Lower leg skin (tissue), 4 donors: ENCODE measurements around the gene BUD31. TPM values are rescaled to one million over a fixed set of nuclear protein-coding genes. Genes with fewer than 3 reads are reported as not detected.
"Not testable (repeated sequence)": the region's sequence is repeated elsewhere in the genome, so short reads cannot be mapped to it uniquely, and the experiment has no call there.

Experiments used
- DNase-seq, 2 donors: peaks; one replicate each; pipeline ENCODE4 v3.0.0-alpha.2; 2019; ENCODE audit warnings: low spot score in 2 of 2
- H3K4me3 ChIP-seq: fragments of 200-600 bp; sonication (generic); 2 replicates; pipeline ENCODE4 v1.5.1; 2017; ENCODE audit warnings: mild to moderate bottlenecking, low read depth; ENCODE audit not compliant: poor library complexity, severe bottlenecking
- POLR2A ChIP-seq, 2 donors: fragments of 450-650 bp; IDR thresholded peaks; one replicate each; pipeline ENCODE4 v1.6.1; 2016 to 2017; ENCODE audit warnings: antibody characterized with exemption in 2 of 2, mild to moderate bottlenecking in 1 of 2, moderate library complexity in 1 of 2
- WGBS, 2 donors: methylation state at CpG; one replicate each; pipeline ENCODE4 v1.1.5; 2018; 5-methylcytosine and 5-hydroxymethylcytosine counted together
- intact Hi-C: fragments of 100-400 bp; cut with DNase I; formaldehyde crosslinking; loops from one replicate; pipeline ENCODE4 v1.15.0; 2023; ENCODE audit warnings: low total_unique reads
- total RNA-seq, 4 donors: library from RNA; depleted of rRNA; stranded (reverse); fragments of >200 nt; gene quantifications; one replicate each; pipeline ENCODE4 v1.1.0, GENCODE V29; 2016
- TF ChIP-seq, protein P1 (sequence below), 3 donors: fragments of 450-650 bp; IDR thresholded peaks; one replicate each; pipeline ENCODE4 v1.5.1; 2016; ENCODE audit warnings: antibody characterized with exemption in 3 of 3, mild to moderate bottlenecking in 3 of 3, moderate library complexity in 2 of 3

The BUD31 gene
- total RNA-seq, 4 donors from 2014 or later: 48.2 to 71.0 (median 58.5) TPM

- TF ChIP-seq, protein P1, sequence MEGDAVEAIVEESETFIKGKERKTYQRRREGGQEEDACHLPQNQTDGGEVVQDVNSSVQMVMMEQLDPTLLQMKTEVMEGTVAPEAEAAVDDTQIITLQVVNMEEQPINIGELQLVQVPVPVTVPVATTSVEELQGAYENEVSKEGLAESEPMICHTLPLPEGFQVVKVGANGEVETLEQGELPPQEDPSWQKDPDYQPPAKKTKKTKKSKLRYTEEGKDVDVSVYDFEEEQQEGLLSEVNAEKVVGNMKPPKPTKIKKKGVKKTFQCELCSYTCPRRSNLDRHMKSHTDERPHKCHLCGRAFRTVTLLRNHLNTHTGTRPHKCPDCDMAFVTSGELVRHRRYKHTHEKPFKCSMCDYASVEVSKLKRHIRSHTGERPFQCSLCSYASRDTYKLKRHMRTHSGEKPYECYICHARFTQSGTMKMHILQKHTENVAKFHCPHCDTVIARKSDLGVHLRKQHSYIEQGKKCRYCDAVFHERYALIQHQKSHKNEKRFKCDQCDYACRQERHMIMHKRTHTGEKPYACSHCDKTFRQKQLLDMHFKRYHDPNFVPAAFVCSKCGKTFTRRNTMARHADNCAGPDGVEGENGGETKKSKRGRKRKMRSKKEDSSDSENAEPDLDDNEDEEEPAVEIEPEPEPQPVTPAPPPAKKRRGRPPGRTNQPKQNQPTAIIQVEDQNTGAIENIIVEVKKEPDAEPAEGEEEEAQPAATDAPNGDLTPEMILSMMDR (IDR thresholded peaks at IDR 0.05): no peak
- TF ChIP-seq POLR2A (IDR thresholded peaks at IDR 0.05): no peak
- WGBS, 2 donors: 90 to 94% methylated on average over 4 of the region's 4 CpGs
- intact Hi-C loops: no loop called here
These were observed 24.2 kb upstream of the BUD31 start for GRCh38 chr7:99384523-99384922.

DNA sequence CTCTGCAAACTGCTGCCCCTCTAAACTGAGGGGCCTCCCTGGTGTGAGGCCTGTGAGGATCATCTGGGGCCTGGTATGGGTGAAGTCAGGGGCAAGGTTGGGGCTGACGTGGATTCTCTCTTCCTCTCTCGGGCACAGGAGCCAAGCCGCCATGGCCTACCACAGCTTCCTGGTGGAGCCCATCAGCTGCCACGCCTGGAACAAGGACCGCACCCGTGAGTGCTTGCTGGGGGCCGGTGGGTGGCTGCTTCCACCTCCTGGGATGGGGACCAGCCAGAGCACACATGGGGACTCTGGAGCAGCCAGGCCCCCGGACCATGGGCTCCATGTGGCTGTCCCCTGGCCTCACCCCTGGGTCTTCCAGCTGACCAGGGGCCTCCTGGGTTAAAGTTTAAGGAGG lies 23.2 kb upstream of the BUD31 start:
- DNase-seq: no peak
- no peak overlapping the region for H3K4me3 ChIP-seq
- WGBS, 2 donors: 40 to 85% methylated on average over 1 to 4 of the region's 8 CpGs
- intact Hi-C loops: no loop called here
- no peak for TF ChIP-seq POLR2A (IDR thresholded peaks at IDR 0.05)
- TF ChIP-seq, protein P1 (IDR thresholded peaks at IDR 0.05): no peak

More at GRCh38 chr7:99384523-99384922, 24.2 kb upstream of the BUD31 start:
- DNase-seq: no peak
- H3K4me3 ChIP-seq: no peak overlapping the region

GRCh38 chr7:99386584-99387238 lies 22.1 kb upstream of the BUD31 start:
- TF ChIP-seq POLR2A (IDR thresholded peaks at IDR 0.05): no peak
- TF ChIP-seq, protein P1 (IDR thresholded peaks at IDR 0.05): no peak
- 88 to 95% methylated on average over 9 of the region's 9 CpGs for WGBS, 2 donors
- intact Hi-C loops: no loop called here
- no peak for DNase-seq
- no peak overlapping the region for H3K4me3 ChIP-seq

- intact Hi-C loops, DNase-seq, H3K4me3 ChIP-seq: not testable (repeated sequence)
- 91 to 94% methylated on average over 14 of the region's 14 CpGs for WGBS, 2 donors
These were observed 21.5 kb upstream of the BUD31 start for GRCh38 chr7:99387239-99387635.

DNA sequence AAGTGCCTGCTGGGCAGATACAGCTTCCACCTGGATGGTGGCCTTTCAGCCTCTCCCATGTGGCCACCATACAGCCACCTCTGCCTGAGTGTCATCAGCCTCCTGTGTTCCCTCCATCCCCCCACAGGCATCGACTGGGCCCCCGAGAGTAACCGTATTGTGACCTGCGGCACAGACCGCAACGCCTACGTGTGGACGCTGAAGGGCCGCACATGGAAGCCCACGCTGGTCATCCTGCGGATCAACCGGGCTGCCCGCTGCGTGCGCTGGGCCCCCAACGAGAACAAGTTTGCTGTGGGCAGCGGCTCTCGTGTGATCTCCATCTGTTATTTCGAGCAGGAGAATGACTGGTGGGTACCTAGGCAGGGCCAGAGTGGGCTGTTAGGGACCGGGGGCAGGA lies 20.9 kb upstream of the BUD31 start:
- no peak for DNase-seq
- intact Hi-C loops: no loop called here
- TF ChIP-seq, protein P1 (IDR thresholded peaks at IDR 0.05): no peak
- TF ChIP-seq POLR2A (IDR thresholded peaks at IDR 0.05): no peak
- WGBS, 2 donors: 97% methylated on average over 19 to 20 of the region's 20 CpGs
- H3K4me3 ChIP-seq: no peak overlapping the region

DNA sequence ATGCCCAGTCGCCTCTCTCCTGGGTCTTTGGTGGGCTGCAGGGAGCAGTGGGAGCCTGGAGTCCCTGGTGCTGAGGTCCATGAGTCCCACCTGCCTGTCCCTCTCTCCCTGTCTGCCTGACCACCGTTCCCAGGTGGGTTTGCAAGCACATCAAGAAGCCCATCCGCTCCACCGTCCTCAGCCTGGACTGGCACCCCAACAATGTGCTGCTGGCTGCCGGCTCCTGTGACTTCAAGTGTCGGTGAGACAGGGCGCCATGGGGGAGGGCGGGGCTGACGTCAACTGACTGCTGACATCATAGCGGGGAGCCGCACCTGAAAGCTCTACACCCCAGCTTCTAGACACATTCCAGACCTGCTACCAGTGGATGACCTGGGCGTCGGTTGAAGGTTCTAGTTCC lies 19.0 kb upstream of the BUD31 start:
- TF ChIP-seq, protein P1 (IDR thresholded peaks at IDR 0.05): no peak
- 90 to 91% methylated on average over 12 to 13 of the region's 13 CpGs for WGBS, 2 donors
- DNase-seq: no peak
- no peak overlapping the region for H3K4me3 ChIP-seq
- intact Hi-C loops: no loop called here
